ENCODE data around the gene SH3YL1.

Gene SH3YL1

DNA sequence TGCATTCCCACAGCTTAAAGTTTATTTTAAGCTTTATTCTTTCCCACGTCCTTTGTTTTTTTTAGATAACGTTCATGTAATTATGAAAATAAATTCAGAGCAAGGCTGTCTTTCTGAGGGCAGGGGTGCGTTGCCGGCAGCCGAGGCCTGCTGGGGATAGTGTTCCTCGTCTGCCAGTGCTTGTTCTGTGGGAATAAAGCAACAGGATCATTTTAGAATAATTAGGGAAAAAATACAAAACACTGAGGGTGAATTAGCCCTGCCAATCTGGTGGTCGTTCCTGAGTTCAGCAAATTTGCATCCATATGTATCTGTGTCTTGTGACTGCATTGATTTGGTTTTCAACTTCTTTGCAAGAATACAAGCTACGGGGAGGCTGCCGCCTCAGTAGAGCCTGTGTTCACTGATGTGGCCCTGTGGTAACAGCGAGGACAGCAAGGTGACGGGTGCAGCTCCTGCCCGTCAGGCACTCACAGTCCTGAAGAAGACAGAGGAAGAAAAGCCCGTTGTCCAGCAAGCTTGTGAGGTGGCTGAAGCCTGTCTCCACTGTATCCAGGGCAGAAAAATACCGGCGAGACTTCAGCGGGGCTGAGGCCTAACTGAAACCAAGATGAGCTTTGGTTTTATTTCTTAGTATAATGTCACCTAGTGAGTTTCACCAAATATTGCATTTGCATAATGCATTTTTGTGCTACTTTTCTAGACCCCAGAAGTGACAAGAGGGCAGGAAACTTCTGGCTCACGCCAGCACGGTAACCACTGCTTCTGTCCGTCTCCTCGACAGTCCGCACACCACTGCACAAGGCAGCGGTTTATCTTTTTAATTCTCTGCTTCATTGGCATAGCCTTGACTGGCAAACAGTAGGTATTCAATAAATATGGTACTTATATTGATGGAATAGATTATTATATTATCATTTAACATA lies 64.5 kb downstream of the SH3YL1 start:
- no peak overlapping the region for H2BK15ac ChIP-seq (ENCODE audit: low read depth, poor library complexity, severe bottlenecking)
- no peaks in the 10 kb centered on the region for H3K9me3 ChIP-seq (ENCODE audit: control insufficient read depth, low read length)
- no peak overlapping the region for H3K4me2 ChIP-seq (ENCODE audit: low read length, poor library complexity, severe bottlenecking)
- no peak overlapping the region for H3K18ac ChIP-seq (ENCODE audit: low read depth in 1 of 2, low read length in 2 of 2)
- H3K23ac ChIP-seq (ENCODE audit: low read length in 2 of 2) = no peak overlapping the region
- no peak overlapping the region for H2BK5ac ChIP-seq (ENCODE audit: low read depth, low read length, poor library complexity, severe bottlenecking)
- no peaks in the 10 kb centered on the region for H3K4me1 ChIP-seq (ENCODE audit: control insufficient read depth, insufficient read depth, low read depth, low read length)
- H3K4ac ChIP-seq (ENCODE audit: low read depth in 1 of 2, low read length in 2 of 2) = no peak overlapping the region
- no peak overlapping the region for H3K4me3 ChIP-seq (ENCODE audit: insufficient read depth in 1 of 2, low read depth in 1 of 2, low read length in 2 of 2)
- H3K27ac ChIP-seq (ENCODE audit: low read length, poor library complexity, severe bottlenecking) = no peak overlapping the region
- no peak overlapping the region for H3K14ac ChIP-seq (ENCODE audit: low read length in 2 of 2)
- H2BK12ac ChIP-seq (ENCODE audit: low read length in 2 of 2) = no peak overlapping the region
- no peaks in the 10 kb centered on the region for H3K27me3 ChIP-seq (ENCODE audit: control insufficient read depth in 1 of 2, insufficient read depth in 1 of 2, low read length in 2 of 2)
- no peak for DNase-seq
- H2BK120ac ChIP-seq (ENCODE audit: low read depth, low read length) = no peak overlapping the region
- H3K36me3 ChIP-seq (ENCODE audit: control insufficient read depth in 1 of 2, insufficient read depth in 2 of 2, low read depth in 1 of 2, low read length in 2 of 2) = no peaks in the 10 kb centered on the region
- 81% methylated on average over 22 of the region's 22 CpGs for WGBS
- H2AK5ac ChIP-seq (ENCODE audit: low read length, severe bottlenecking) = no peak overlapping the region
- no peak overlapping the region for H3K9ac ChIP-seq (ENCODE audit: low read length)
- H4K8ac ChIP-seq (ENCODE audit: low read length) = no peak overlapping the region
- H3K79me1 ChIP-seq (replicated peaks; ENCODE audit: low read length, poor library complexity, severe bottlenecking) = no peaks in the 10 kb centered on the region
- no peak overlapping the region for H4K91ac ChIP-seq (ENCODE audit: low read length)
- H2AFZ ChIP-seq (ENCODE audit: low read depth, low read length) = no peak overlapping the region

DNA sequence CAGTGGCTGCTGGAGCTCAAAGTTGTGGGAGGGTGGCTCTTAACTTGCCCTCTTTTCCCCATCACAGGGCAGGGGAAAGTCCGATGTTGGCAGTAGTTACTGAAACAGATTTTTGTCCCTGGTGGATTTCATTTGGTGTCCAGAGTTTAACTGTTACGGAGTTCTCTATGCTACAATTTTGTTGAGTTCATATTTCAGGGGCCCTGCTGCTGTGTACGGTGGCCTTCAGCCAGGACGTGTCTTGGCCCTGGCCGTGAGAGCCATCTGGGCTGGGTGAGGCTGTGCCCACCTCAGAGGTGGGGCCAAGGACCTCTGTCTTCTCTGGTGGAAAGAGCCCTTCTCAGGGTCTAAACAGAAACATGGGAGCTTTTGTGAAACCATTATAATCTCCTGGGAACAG lies 67.4 kb downstream of the SH3YL1 start:
- Histone ChIP-seq H4K8ac (ENCODE audit: low read length) (no peak overlapping the region), H2BK5ac (ENCODE audit: low read depth, low read length, poor library complexity, severe bottlenecking) (no peak overlapping the region), H3K14ac (ENCODE audit: low read length in 2 of 2) (no peak overlapping the region), H3K18ac (ENCODE audit: low read depth in 1 of 2, low read length in 2 of 2) (no peak overlapping the region), H3K4me1 (ENCODE audit: control insufficient read depth, insufficient read depth, low read depth, low read length) (no peaks in the 10 kb centered on the region), H3K4me3 (ENCODE audit: insufficient read depth in 1 of 2, low read depth in 1 of 2, low read length in 2 of 2) (no peak overlapping the region), H2AK5ac (ENCODE audit: low read length, severe bottlenecking) (no peak overlapping the region), H3K27me3 (ENCODE audit: control insufficient read depth in 1 of 2, insufficient read depth in 1 of 2, low read length in 2 of 2) (no peaks in the 10 kb centered on the region), H3K4me2 (ENCODE audit: low read length, poor library complexity, severe bottlenecking) (no peak overlapping the region), H3K23ac (ENCODE audit: low read length in 2 of 2) (no peak overlapping the region), H2BK120ac (ENCODE audit: low read depth, low read length) (no peak overlapping the region), H4K91ac (ENCODE audit: low read length) (no peak overlapping the region), H3K79me1 (replicated peaks; ENCODE audit: low read length, poor library complexity, severe bottlenecking) (no peaks in the 10 kb centered on the region), H3K27ac (ENCODE audit: low read length, poor library complexity, severe bottlenecking) (no peak overlapping the region), H3K9me3 (ENCODE audit: control insufficient read depth, low read length) (no peaks in the 10 kb centered on the region), H3K4ac (ENCODE audit: low read depth in 1 of 2, low read length in 2 of 2) (no peak overlapping the region), H2AFZ (ENCODE audit: low read depth, low read length) (no peak overlapping the region), H3K36me3 (ENCODE audit: control insufficient read depth in 1 of 2, insufficient read depth in 2 of 2, low read depth in 1 of 2, low read length in 2 of 2) (no peaks in the 10 kb centered on the region), H2BK15ac (ENCODE audit: low read depth, poor library complexity, severe bottlenecking) (no peak overlapping the region), H2BK12ac (ENCODE audit: low read length in 2 of 2) (no peak overlapping the region), H3K9ac (ENCODE audit: low read length) (no peak overlapping the region)
- 87% methylated on average over 5 of the region's 5 CpGs for WGBS
- DNase-seq = no peak

DNA sequence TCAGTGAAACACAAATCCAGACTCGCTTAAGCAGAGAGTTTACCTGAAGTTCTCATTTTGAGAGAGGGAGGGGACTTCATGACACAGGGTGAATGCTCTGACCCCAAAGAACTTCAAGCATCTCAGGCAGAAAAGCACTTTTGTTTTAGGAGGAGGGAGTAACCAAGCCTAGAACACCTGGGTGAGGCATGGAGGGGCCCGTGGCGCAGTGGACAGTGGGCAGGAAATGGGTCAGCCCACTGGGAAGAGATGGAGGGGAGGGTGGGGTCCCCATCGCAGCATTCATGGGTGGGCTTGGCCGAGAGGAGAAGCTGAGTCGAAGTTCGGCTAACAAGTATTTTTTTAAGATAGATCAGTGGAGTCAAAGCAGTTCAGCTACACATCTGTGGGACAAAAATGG lies 67.9 kb downstream of the SH3YL1 start:
- Histone ChIP-seq H4K8ac (ENCODE audit: low read length) (no peak overlapping the region), H3K23ac (ENCODE audit: low read length in 2 of 2) (no peak overlapping the region), H3K4me2 (ENCODE audit: low read length, poor library complexity, severe bottlenecking) (no peak overlapping the region), H3K14ac (ENCODE audit: low read length in 2 of 2) (no peak overlapping the region), H3K27ac (ENCODE audit: low read length, poor library complexity, severe bottlenecking) (no peak overlapping the region), H2AFZ (ENCODE audit: low read depth, low read length) (no peak overlapping the region), H4K91ac (ENCODE audit: low read length) (no peak overlapping the region), H3K79me1 (replicated peaks; ENCODE audit: low read length, poor library complexity, severe bottlenecking) (no peaks in the 10 kb centered on the region), H3K9ac (ENCODE audit: low read length) (no peak overlapping the region), H3K4ac (ENCODE audit: low read depth in 1 of 2, low read length in 2 of 2) (no peak overlapping the region), H2AK5ac (ENCODE audit: low read length, severe bottlenecking) (no peak overlapping the region), H3K36me3 (ENCODE audit: control insufficient read depth in 1 of 2, insufficient read depth in 2 of 2, low read depth in 1 of 2, low read length in 2 of 2) (no peaks in the 10 kb centered on the region), H3K9me3 (ENCODE audit: control insufficient read depth, low read length) (no peaks in the 10 kb centered on the region), H3K4me3 (ENCODE audit: insufficient read depth in 1 of 2, low read depth in 1 of 2, low read length in 2 of 2) (no peak overlapping the region), H3K4me1 (ENCODE audit: control insufficient read depth, insufficient read depth, low read depth, low read length) (no peaks in the 10 kb centered on the region), H3K27me3 (ENCODE audit: control insufficient read depth in 1 of 2, insufficient read depth in 1 of 2, low read length in 2 of 2) (no peaks in the 10 kb centered on the region), H3K18ac (ENCODE audit: low read depth in 1 of 2, low read length in 2 of 2) (no peak overlapping the region), H2BK120ac (ENCODE audit: low read depth, low read length) (no peak overlapping the region), H2BK5ac (ENCODE audit: low read depth, low read length, poor library complexity, severe bottlenecking) (no peak overlapping the region), H2BK12ac (ENCODE audit: low read length in 2 of 2) (no peak overlapping the region), H2BK15ac (ENCODE audit: low read depth, poor library complexity, severe bottlenecking) (no peak overlapping the region)
- WGBS = 80% methylated on average over 7 of the region's 7 CpGs
- no peak for DNase-seq

DNA sequence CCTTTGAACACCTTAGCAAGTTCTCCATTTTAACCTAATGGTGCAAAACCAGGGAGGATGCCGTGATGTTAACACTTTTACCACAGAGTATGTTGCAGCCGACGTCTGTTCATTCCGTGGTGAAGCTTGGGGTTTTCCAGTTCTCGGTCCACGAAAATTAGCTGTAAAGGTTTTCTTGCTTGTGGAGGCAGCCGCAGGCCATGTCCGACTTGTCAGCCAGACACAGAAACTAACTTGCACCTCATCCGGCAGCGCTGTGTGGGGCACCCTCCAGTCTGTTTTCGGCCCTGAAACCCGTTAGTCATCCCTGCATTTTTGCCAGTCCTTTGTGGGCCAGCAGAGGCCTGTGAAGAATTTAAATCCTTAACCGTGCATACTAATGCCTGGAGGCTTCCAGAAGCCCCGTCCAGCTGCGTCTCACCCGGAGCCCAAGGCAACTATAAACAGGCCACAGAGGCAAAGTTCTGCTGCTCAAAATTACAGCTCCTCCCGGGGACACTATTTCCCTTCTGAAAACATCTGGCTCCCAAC lies 70.6 kb downstream of the SH3YL1 start:
- Histone ChIP-seq H3K27ac (ENCODE audit: low read length, poor library complexity, severe bottlenecking) (no peak overlapping the region), H2BK12ac (ENCODE audit: low read length in 2 of 2) (no peak overlapping the region), H3K4me3 (ENCODE audit: insufficient read depth in 1 of 2, low read depth in 1 of 2, low read length in 2 of 2) (no peak overlapping the region), H2BK15ac (ENCODE audit: low read depth, poor library complexity, severe bottlenecking) (no peak overlapping the region), H3K4me1 (ENCODE audit: control insufficient read depth, insufficient read depth, low read depth, low read length) (no peaks in the 10 kb centered on the region), H3K79me1 (replicated peaks; ENCODE audit: low read length, poor library complexity, severe bottlenecking) (no peaks in the 10 kb centered on the region), H2AK5ac (ENCODE audit: low read length, severe bottlenecking) (no peak overlapping the region), H3K4ac (ENCODE audit: low read depth in 1 of 2, low read length in 2 of 2) (no peak overlapping the region), H3K9ac (ENCODE audit: low read length) (no peak overlapping the region), H3K18ac (ENCODE audit: low read depth in 1 of 2, low read length in 2 of 2) (no peak overlapping the region), H3K4me2 (ENCODE audit: low read length, poor library complexity, severe bottlenecking) (no peak overlapping the region), H3K36me3 (ENCODE audit: control insufficient read depth in 1 of 2, insufficient read depth in 2 of 2, low read depth in 1 of 2, low read length in 2 of 2) (no peaks in the 10 kb centered on the region), H4K8ac (ENCODE audit: low read length) (no peak overlapping the region), H2AFZ (ENCODE audit: low read depth, low read length) (no peak overlapping the region), H3K9me3 (ENCODE audit: control insufficient read depth, low read length) (peaks cover 2% of the 10 kb centered on the region), H3K27me3 (ENCODE audit: control insufficient read depth in 1 of 2, insufficient read depth in 1 of 2, low read length in 2 of 2) (no peaks in the 10 kb centered on the region), H4K91ac (ENCODE audit: low read length) (no peak overlapping the region), H2BK120ac (ENCODE audit: low read depth, low read length) (no peak overlapping the region), H3K14ac (ENCODE audit: low read length in 2 of 2) (no peak overlapping the region), H3K23ac (ENCODE audit: low read length in 2 of 2) (no peak overlapping the region), H2BK5ac (ENCODE audit: low read depth, low read length, poor library complexity, severe bottlenecking) (peak overlapping the region; percentile 19)
- 86% methylated on average over 16 of the region's 17 CpGs for WGBS
- DNase-seq = peak; percentile 4
